Measurements from ENCODE around the gene RHOG. TPM values are rescaled to one million over a fixed set of nuclear protein-coding genes. Genes with fewer than 3 reads are reported as not detected.
"Not testable (repeated sequence)": the region's sequence is repeated elsewhere in the genome, so short reads cannot be mapped to it uniquely, and the experiment has no call there.

RHOG gene
- polyA plus RNA-seq, 1 donor, result 25.0 TPM

GRCh38 chr11:3807909-3808860 lies 32.6 kb downstream of the RHOG start, which contains the start of gene PGAP2:
Gene PGAP2, plus strand, starts transcription at chr11:3808560. Its CDS starts 2,700 bp downstream, at chr11:3811260.
- DNase-seq, result peak; percentile 54

DNA sequence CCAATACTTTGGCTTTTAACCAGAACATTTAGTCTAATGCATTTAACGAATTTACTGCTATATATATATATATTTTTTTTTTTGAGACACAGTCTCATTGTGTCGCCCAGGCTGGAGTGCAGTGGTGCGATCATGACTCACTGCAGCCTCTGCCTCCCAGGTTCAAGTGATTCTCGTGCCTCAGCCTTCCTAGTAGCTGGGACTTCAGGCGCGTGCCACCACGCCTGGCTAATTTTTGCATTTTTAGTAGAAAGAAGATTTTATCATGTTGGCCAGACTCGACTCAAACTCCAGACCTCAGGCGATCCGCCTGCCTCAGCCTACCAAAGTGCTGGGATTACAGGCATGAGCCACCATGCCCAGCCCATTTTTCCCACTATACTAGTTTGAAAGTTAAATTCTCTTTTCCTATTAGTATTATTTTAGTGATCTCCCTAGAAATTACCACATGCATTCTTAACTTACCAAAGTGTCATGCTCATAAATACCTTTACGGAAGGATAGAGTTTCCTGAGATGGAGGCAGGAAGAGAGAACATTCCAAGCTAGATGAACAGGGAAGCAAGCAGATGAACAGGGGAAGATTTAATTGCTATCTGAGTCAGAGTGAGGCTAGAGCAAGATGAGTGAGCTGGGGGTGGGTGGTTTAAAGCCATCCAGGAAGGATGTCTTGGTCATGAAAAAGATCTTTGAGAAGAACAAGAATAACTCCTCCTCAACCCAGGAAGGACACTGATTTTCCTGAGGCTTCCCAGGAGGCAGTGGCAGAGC lies 36.8 kb downstream of the RHOG start:
- no peak for DNase-seq

DNA sequence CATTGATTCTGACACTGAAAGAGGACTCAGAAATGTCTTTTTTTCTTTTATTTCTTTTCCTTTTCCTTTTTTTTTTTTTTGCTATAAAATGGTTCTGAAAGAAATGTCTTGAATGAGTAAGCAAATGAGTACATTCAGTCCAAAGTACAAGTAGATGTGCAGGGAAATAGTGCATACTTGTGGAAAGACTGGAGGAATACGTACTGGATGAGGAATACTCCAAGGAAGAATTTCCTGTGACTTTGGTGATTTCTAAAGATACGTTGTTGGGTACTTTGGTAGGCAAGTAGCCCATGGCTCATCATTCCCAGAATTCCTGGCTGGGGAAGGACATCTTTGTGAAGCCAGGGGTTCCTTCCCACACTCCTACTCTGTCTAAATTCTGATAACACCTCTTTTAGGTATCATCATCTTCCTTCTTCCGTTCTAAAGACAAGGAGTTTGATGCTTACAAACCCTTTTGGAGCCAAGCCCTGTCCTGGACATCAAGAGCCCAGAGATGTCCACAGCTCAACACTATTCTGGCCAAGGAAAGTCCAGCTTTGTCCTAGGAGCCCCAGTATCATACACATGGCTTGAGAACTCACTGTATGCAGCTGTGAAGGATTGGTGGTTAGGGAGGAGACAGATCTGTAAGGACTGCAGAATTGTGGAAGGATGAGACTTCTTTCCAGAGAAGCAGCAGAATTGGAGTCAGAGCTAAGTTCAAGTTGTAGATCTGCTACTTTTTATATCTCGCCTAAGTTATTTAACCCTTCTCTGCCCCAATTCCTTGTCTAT lies 38.6 kb downstream of the RHOG start:
- no peak for DNase-seq

GRCh38 chr11:3799873-3800272 lies 40.9 kb downstream of the RHOG start:
- DNase-seq, result no peak

DNA sequence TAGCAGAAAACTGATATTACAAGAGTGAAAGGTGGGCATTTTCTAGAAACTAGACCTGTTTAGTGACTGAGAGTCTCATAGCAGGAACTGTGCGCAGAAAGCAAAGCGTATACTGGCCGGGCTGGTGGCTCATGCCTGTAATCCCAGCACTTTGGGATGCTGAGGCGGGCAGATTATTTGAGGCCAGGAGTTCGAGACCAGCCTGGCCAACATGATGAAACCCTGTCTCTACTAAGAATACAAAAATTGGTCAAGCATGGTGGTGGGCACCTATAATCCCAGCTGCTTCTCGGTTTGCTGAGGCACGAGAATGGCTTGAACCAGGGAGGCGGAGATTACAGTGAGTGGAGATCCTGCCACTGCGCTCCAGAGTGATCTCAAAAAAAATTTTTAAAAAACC lies 41.6 kb downstream of the RHOG start:
- DNase-seq, result no peak

- DNase-seq, result peak; percentile 100
Measured at GRCh38 chr11:3797329-3798090, 43.2 kb downstream of the RHOG start, which contains the start of gene NUP98. Gene NUP98, minus strand, starts transcription at chr11:3797554. Its CDS starts 15,437 bp downstream, at chr11:3782117.

GRCh38 chr11:3796801-3797328 lies 43.9 kb downstream of the RHOG start:
- no peak for DNase-seq

GRCh38 chr11:3796346-3796745 lies 44.4 kb downstream of the RHOG start:
- no peak for DNase-seq

DNA sequence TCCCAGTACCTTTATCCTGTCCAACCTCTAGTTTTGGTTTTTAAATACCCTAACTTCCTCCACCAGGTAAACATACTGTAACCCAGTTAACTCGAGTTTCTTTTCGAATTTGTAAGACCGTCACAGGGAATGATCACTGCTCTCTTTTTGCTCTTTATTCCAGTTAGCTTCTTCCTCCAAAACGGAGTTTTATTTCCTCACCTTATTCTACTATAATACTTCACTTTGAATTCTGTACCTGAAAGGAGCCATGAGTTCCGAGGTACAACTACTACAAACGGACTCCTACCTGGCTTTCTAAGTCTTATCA lies 44.8 kb downstream of the RHOG start:
- DNase-seq, result no peak

DNA sequence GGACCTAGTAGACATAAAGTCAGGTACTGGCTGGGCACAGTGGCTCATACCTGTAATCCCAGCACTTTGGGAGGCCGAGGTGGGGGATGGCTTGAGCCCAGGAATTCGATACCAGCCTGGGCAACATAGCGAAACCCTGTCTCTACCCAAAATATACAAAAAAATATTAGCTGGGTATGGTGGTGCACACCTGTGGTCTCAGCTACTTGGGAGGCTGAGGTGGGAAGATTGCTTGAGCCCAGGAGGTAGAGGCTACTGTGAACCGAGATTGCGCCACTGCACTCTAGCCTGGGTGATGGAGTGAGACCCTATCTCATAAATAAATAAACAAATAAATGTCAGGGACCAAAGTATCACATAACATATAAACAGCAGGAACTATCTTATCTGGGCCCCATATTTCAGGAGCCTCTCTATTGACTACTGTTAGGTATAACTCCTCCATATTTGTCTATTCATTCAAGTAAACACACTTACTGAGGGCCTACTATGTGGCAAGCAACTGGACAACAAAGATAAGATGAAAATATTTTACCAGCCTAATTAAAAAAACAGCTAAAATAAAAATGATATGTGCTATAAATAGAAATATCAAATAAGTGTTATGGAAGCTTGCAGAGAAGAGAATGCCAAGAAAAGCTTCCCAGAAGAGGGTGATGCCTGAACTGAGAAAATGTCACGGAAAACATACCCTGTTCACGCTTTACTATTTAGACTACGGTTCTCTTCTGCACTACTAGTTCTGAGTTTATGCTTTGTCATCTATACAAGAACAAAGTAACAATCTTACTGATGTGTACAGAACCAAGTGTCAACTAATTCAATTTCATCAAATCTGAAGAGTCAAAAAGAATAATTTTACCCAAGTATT lies 45.4 kb downstream of the RHOG start:
- no peak for DNase-seq

- DNase-seq, result not testable (repeated sequence)
Measured at GRCh38 chr11:3794387-3794786, 46.4 kb downstream of the RHOG start.

DNA sequence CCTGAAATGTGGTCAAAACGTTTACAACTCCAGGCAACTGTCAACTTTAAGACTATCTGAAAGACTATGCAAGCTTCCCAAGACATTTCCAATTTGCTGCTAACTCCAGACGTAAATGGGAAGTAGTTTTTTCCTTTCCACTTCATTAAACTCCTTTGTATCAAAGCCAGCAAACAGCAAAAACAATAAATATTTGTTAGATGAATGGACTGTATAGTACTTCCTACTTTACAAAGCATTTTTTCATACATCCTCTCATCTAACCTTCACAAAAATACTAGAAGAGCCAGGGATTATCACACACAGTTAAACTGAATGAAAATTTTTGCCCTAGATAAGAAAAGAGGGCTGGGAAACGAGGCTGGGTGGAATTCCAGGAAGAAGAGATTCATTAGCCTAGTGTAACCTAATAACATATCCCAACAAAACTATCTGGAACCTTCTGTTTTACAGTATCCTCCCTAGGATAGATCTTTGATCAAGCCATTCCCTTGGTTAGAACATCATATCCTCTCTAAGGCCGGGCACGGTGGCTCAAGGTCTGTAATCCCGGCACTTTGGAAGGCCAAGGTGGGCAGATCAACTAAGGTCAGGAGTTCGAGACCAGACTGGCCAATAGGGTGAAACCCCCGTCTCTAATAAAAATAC lies 53.9 kb downstream of the RHOG start:
- DNase-seq, result no peak

- DNase-seq, result no peak
Measured at GRCh38 chr11:3783611-3784010, 57.1 kb downstream of the RHOG start.

GRCh38 chr11:3782963-3783362 lies 57.8 kb downstream of the RHOG start:
- DNase-seq, result no peak

DNA sequence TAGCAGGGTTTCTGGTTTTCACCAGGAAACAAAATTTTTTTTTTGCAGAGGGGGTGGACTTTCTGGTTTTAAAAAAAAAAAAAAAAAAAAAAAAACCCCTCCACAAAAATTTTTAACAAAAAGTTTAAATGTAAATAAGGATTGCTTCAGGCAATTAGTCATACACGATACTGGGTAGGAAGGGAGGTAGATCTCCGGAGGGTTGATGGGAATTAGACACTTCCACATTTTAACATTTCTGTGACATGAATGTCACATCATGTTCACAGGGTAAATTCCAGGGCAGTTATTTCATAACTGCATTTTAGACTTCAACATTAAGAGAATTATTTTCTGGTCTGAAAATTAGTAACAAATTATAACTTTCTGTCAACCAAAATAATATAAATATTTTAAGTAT lies 59.3 kb downstream of the RHOG start:
- no peak for DNase-seq

Other genes with a start within 250 kb of the RHOG start
- gene ART5, start 199.0 kb downstream of the RHOG start, polyA plus RNA-seq (ENCODE audit: insufficient read length), result 4.1 TPM
- gene ART1, start 195.8 kb downstream of the RHOG start, polyA plus RNA-seq (ENCODE audit: insufficient read length), result 7.6 TPM
- gene CHRNA10, start 169.6 kb downstream of the RHOG start, polyA plus RNA-seq (ENCODE audit: insufficient read length), result 5.6 TPM
- gene NUP98, start 43.4 kb downstream of the RHOG start, polyA plus RNA-seq (ENCODE audit: insufficient read length), result 40.1 TPM
- 25.3 TPM for gene PGAP2, start 32.4 kb downstream of the RHOG start, polyA plus RNA-seq (ENCODE audit: insufficient read length)
- gene STIM1, start 14.7 kb upstream of the RHOG start, polyA plus RNA-seq (ENCODE audit: insufficient read length), result 121 TPM